Left ventricle myocardium inferior (tissue), 1 donor: Measurements from ENCODE around the gene GPC6. TPM values are rescaled to one million over a fixed set of nuclear protein-coding genes. Genes with fewer than 3 reads are reported as not detected.

Experiments
- DNase-seq: peaks from one replicate; pipeline ENCODE4 v3.0.0-alpha.2; 2020
- H3K27ac ChIP-seq: fragments of 200-600 bp; replicated peaks from 2 replicates; pipeline ENCODE4 v1.8.0; 2021
- H3K27me3 ChIP-seq: fragments of 200-600 bp; 2 replicates; pipeline ENCODE4 v1.8.0; 2021; ENCODE audit warnings: low read depth
- H3K36me3 ChIP-seq: fragments of 200-600 bp; 2 replicates; pipeline ENCODE4 v1.8.0; 2021
- H3K4me1 ChIP-seq: fragments of 200-600 bp; 2 replicates; pipeline ENCODE4 v1.8.0; 2021
- H3K4me3 ChIP-seq: fragments of 200-600 bp; 2 replicates; pipeline ENCODE4 v1.8.0; 2021; ENCODE audit warnings: mild to moderate bottlenecking, moderate library complexity
- H3K9me3 ChIP-seq: fragments of 200-600 bp; replicated peaks from 2 replicates; pipeline ENCODE4 v1.8.0; 2021
- CTCF ChIP-seq: fragments of 200-600 bp; IDR thresholded peaks from 2 replicates; pipeline ENCODE4 v1.8.0; 2021; ENCODE audit warnings: antibody characterized with exemption, mild to moderate bottlenecking, borderline replicate concordance
- intact Hi-C: fragments of 100-400 bp; cut with micrococcal nuclease; formaldehyde crosslinking; loops from one replicate; pipeline ENCODE4 v1.11.0; 2022
- total RNA-seq: library from RNA; stranded (reverse); fragmentation: NEBNext Ultra II Directional; extraction: Animal tissue kit (Norgen Biotek cat#: 25700); gene quantifications from one replicate; pipeline ENCODE4 v1.2.1, GENCODE V29; 2021
- donor health status: DM: no; HTN: yes; CAD: no; lungs with severe emphysema.

The GPC6 gene
- total RNA-seq, 1 donor from 2014 or later, result 1.8 TPM

GRCh38 chr13:94050686-94051085, 824.1 kb downstream of the GPC6 start:
- TF ChIP-seq CTCF, result no peak
- H3K27ac ChIP-seq, result no peak overlapping the region

GRCh38 chr13:94053986-94054593, 827.5 kb downstream of the GPC6 start:
- DNase-seq, result no peak
- H3K9me3 ChIP-seq, result no peaks in the 10 kb centered on the region
- TF ChIP-seq CTCF, result no peak
- no peak overlapping the region for H3K4me3 ChIP-seq
- no peaks in the 10 kb centered on the region for H3K4me1 ChIP-seq
- H3K27me3 ChIP-seq, result no peaks in the 10 kb centered on the region
- intact Hi-C loops, result no loop called here
- H3K27ac ChIP-seq, result no peak overlapping the region
- H3K36me3 ChIP-seq, result no peaks in the 10 kb centered on the region

More at GRCh38 chr13:94050686-94051085, 824.1 kb downstream of the GPC6 start:
- H3K9me3 ChIP-seq, result no peaks in the 10 kb centered on the region
- no peaks in the 10 kb centered on the region for H3K4me1 ChIP-seq
- intact Hi-C loops, result no loop called here
- H3K27me3 ChIP-seq, result no peaks in the 10 kb centered on the region
- no peak for DNase-seq
- H3K4me3 ChIP-seq, result no peak overlapping the region
- H3K36me3 ChIP-seq, result no peaks in the 10 kb centered on the region

GRCh38 chr13:94056362-94056990, 829.9 kb downstream of the GPC6 start:
- intact Hi-C loops, result no loop called here
- DNase-seq, result no peak

GRCh38 chr13:94057618-94058186, 831.1 kb downstream of the GPC6 start:
- intact Hi-C loops, result no loop called here
- no peak for DNase-seq
- no peak overlapping the region for H3K27ac ChIP-seq
- H3K9me3 ChIP-seq, result no peaks in the 10 kb centered on the region
- H3K27me3 ChIP-seq, result no peaks in the 10 kb centered on the region
- no peak for TF ChIP-seq CTCF
- no peaks in the 10 kb centered on the region for H3K4me1 ChIP-seq
- no peak overlapping the region for H3K4me3 ChIP-seq
- H3K36me3 ChIP-seq, result no peaks in the 10 kb centered on the region

More at GRCh38 chr13:94056362-94056990, 829.9 kb downstream of the GPC6 start:
- Histone ChIP-seq H3K36me3 (no peaks in the 10 kb centered on the region), H3K4me3 (no peak overlapping the region), H3K27me3 (no peaks in the 10 kb centered on the region), H3K4me1 (no peaks in the 10 kb centered on the region), H3K9me3 (no peaks in the 10 kb centered on the region), H3K27ac (no peak overlapping the region)
- no peak for TF ChIP-seq CTCF

- intact Hi-C loops, result no loop called here
- Histone ChIP-seq H3K4me3 (no peak overlapping the region), H3K27ac (no peak overlapping the region), H3K27me3 (no peaks in the 10 kb centered on the region), H3K4me1 (no peaks in the 10 kb centered on the region), H3K36me3 (no peaks in the 10 kb centered on the region), H3K9me3 (no peaks in the 10 kb centered on the region)
- no peak for DNase-seq
- no peak for TF ChIP-seq CTCF
These were observed 832.3 kb downstream of the GPC6 start for GRCh38 chr13:94058821-94059360.
